Loucy (cell line): Measurements from ENCODE around the gene FAM193A.

ENCODE experiments used
- H2AFZ ChIP-seq: fragments of 200-600 bp; sonication (generic); 2 replicates; pipeline ENCODE4 v1.6.0; 2016; ENCODE audit warnings: antibody characterized with exemption, mild to moderate bottlenecking, low read length, moderate library complexity
- H3F3A ChIP-seq: fragments of 200-600 bp; 2 replicates; pipeline ENCODE4 v1.6.0; 2016; ENCODE audit warnings: antibody characterized with exemption, low read depth, mild to moderate bottlenecking
- H3K27me3 ChIP-seq: fragments of 200-600 bp; sonication (generic); 2 replicates; pipeline ENCODE4 v1.6.1; 2014; ENCODE audit warnings: low read length, mild to moderate bottlenecking; ENCODE audit not compliant: insufficient read depth, poor library complexity, severe bottlenecking
- H3K36me3 ChIP-seq: fragments of 200-600 bp; sonication (generic); 2 replicates; pipeline ENCODE4 v1.6.1; 2016; ENCODE audit warnings: low read length; ENCODE audit not compliant: insufficient read depth
- H3K4me1 ChIP-seq: fragments of 200-600 bp; sonication (generic); 2 replicates; pipeline ENCODE4 v1.5.1; 2014; ENCODE audit warnings: low read length, mild to moderate bottlenecking; ENCODE audit not compliant: insufficient read depth, poor library complexity, severe bottlenecking
- H3K4me2 ChIP-seq: fragments of 200-600 bp; sonication (generic); 2 replicates; pipeline ENCODE4 v1.6.0; 2014; ENCODE audit warnings: antibody characterized with exemption, low read length, low read depth, mild to moderate bottlenecking; ENCODE audit not compliant: poor library complexity, severe bottlenecking
- H3K4me3 ChIP-seq: fragments of 200-600 bp; sonication (generic); 2 replicates; pipeline ENCODE4 v1.5.1; 2014; ENCODE audit warnings: low read length, mild to moderate bottlenecking, mixed read lengths; ENCODE audit not compliant: poor library complexity, severe bottlenecking
- H3K79me2 ChIP-seq: fragments of 200-600 bp; sonication (generic); 2 replicates; pipeline ENCODE4 v1.6.1; 2014; ENCODE audit warnings: low read length; ENCODE audit not compliant: insufficient read depth
- H3K9ac ChIP-seq: fragments of 200-600 bp; sonication (generic); 2 replicates; pipeline ENCODE4 v1.6.0; 2014; ENCODE audit warnings: mild to moderate bottlenecking, low read depth, low read length, moderate library complexity; ENCODE audit not compliant: poor library complexity, severe bottlenecking
- H3K9me2 ChIP-seq: fragments of 200-600 bp; sonication (generic); replicated peaks from 2 replicates; pipeline ENCODE4 v1.6.1; 2016; ENCODE audit warnings: low read depth, low read length, mixed read lengths
- H3K9me3 ChIP-seq: fragments of 200-600 bp; sonication (generic); 2 replicates; pipeline ENCODE4 v1.6.1; 2014; ENCODE audit warnings: mild to moderate bottlenecking, antibody characterized with exemption, low read length, low read depth; ENCODE audit not compliant: insufficient read depth
- H4K20me1 ChIP-seq: fragments of 200-600 bp; sonication (generic); 2 replicates; pipeline ENCODE4 v1.6.0; 2014; ENCODE audit warnings: antibody characterized with exemption, low read length, mild to moderate bottlenecking; ENCODE audit not compliant: insufficient read depth, poor library complexity, severe bottlenecking
- EZH2phosphoT487 ChIP-seq: fragments of 200-600 bp; IDR thresholded peaks from 2 replicates; pipeline ENCODE4 v1.6.1; 2018; ENCODE audit warnings: antibody characterized with exemption, mild to moderate bottlenecking, moderate library complexity, borderline replicate concordance
- TF ChIP-seq, protein P1 (sequence below): fragments of 200-600 bp; sonication (generic); conservative IDR thresholded peaks from 2 replicates; pipeline ENCODE4 v1.5.1; 2014; ENCODE audit warnings: mild to moderate bottlenecking, antibody characterized with exemption, low read length

Gene FAM193A

GRCh38 chr4:2662598-2662997 is 126.2 kb downstream of the FAM193A start:
- no peak for TF ChIP-seq EZH2phosphoT487
- TF ChIP-seq, protein P1, sequence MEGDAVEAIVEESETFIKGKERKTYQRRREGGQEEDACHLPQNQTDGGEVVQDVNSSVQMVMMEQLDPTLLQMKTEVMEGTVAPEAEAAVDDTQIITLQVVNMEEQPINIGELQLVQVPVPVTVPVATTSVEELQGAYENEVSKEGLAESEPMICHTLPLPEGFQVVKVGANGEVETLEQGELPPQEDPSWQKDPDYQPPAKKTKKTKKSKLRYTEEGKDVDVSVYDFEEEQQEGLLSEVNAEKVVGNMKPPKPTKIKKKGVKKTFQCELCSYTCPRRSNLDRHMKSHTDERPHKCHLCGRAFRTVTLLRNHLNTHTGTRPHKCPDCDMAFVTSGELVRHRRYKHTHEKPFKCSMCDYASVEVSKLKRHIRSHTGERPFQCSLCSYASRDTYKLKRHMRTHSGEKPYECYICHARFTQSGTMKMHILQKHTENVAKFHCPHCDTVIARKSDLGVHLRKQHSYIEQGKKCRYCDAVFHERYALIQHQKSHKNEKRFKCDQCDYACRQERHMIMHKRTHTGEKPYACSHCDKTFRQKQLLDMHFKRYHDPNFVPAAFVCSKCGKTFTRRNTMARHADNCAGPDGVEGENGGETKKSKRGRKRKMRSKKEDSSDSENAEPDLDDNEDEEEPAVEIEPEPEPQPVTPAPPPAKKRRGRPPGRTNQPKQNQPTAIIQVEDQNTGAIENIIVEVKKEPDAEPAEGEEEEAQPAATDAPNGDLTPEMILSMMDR = no peak
- peaks cover 67% of the 10 kb centered on the region; the same call in 1 of the 2 replicates for H3K36me3 ChIP-seq
- no peaks in the 10 kb centered on the region for H3K9me2 ChIP-seq
- H3K9ac ChIP-seq = no peak overlapping the region
- H3K4me2 ChIP-seq = no peak overlapping the region
- no peak overlapping the region for H3K4me3 ChIP-seq
- no peaks in the 10 kb centered on the region for H4K20me1 ChIP-seq
- H3K27me3 ChIP-seq = no peaks in the 10 kb centered on the region
- H3K9me3 ChIP-seq = no peaks in the 10 kb centered on the region
- H3K79me2 ChIP-seq = peaks cover 6% of the 10 kb centered on the region; the same call in 1 of the 2 replicates
- no peaks in the 10 kb centered on the region for H3F3A ChIP-seq
- H3K4me1 ChIP-seq = no peaks in the 10 kb centered on the region
- H2AFZ ChIP-seq = no peak overlapping the region

DNA sequence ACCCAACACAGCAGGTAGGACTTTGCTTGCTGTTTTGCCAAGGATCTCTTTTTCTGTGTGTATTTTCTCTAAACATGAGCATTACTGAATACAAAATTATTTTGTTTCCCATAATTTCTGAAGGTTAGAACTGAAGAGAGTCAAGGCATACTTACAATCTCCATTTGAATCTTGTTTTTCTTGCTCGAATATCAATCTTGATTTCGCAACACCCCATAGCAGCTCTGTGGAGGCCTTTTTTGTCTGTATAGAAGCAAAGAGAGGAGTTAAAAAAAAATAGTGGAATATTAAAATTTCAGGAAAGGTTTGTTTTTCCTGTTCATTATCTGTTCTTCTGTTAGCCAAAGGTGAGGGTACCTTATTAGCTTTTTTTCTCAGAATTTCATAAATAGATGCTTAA is 126.8 kb downstream of the FAM193A start:
- no peaks in the 10 kb centered on the region for H3K4me1 ChIP-seq
- H3K9me2 ChIP-seq = no peaks in the 10 kb centered on the region
- no peak overlapping the region for H3K4me2 ChIP-seq
- H3K27me3 ChIP-seq = no peaks in the 10 kb centered on the region
- H3K9me3 ChIP-seq = no peaks in the 10 kb centered on the region
- peaks cover 6% of the 10 kb centered on the region; the same call in 1 of the 2 replicates for H3K79me2 ChIP-seq
- no peak for TF ChIP-seq EZH2phosphoT487
- TF ChIP-seq, protein P1 = no peak
- H2AFZ ChIP-seq = no peak overlapping the region
- no peak overlapping the region for H3K9ac ChIP-seq
- H4K20me1 ChIP-seq = no peaks in the 10 kb centered on the region
- no peaks in the 10 kb centered on the region for H3F3A ChIP-seq
- peaks cover 61% of the 10 kb centered on the region; the same call in 1 of the 2 replicates for H3K36me3 ChIP-seq
- no peak overlapping the region for H3K4me3 ChIP-seq

GRCh38 chr4:2666722-2667247 is 130.3 kb downstream of the FAM193A start:
- no peaks in the 10 kb centered on the region for H3K9me2 ChIP-seq
- no peaks in the 10 kb centered on the region for H3F3A ChIP-seq
- H2AFZ ChIP-seq = no peak overlapping the region
- H3K79me2 ChIP-seq = peaks cover 6% of the 10 kb centered on the region; the same call in 1 of the 2 replicates
- H3K27me3 ChIP-seq = no peaks in the 10 kb centered on the region
- TF ChIP-seq EZH2phosphoT487 = no peak
- TF ChIP-seq, protein P1 = no peak
- H3K4me2 ChIP-seq = no peak overlapping the region
- H3K9me3 ChIP-seq = no peaks in the 10 kb centered on the region
- H3K4me1 ChIP-seq = no peaks in the 10 kb centered on the region
- H3K9ac ChIP-seq = no peak overlapping the region
- no peak overlapping the region for H3K4me3 ChIP-seq
- peaks cover 60% of the 10 kb centered on the region; the same call in 1 of the 2 replicates for H3K36me3 ChIP-seq
- H4K20me1 ChIP-seq = no peaks in the 10 kb centered on the region
